ENCODE results near the gene FGF1. TPM values are rescaled to one million over a fixed set of nuclear protein-coding genes. Genes with fewer than 3 reads are reported as not detected.

The FGF1 gene
- total and polyA plus RNA-seq, 5 donors, result 23.1 to 39.2 (median 28.7) TPM

GRCh38 chr5:142669477-142669876, 16.4 kb downstream of the FGF1 start:
- peaks cover 8% of the 10 kb centered on the region for H3K4me1 ChIP-seq (ENCODE audit: control insufficient read depth, insufficient read depth, low read length)
- H3K4me3 ChIP-seq (ENCODE audit: low read length), result no peak overlapping the region
- ATAC-seq (no peak), DNase-seq (no peak)
- H3K27me3 ChIP-seq (ENCODE audit: control insufficient read depth, insufficient read depth), result no peaks in the 10 kb centered on the region
- no peak overlapping the region for H3K27ac ChIP-seq (ENCODE audit: low read length)
- WGBS, result 79% methylated on average over 12 of the region's 12 CpGs
- intact Hi-C loops (cut with DNase I), result no loop called here
- H3K9me3 ChIP-seq (ENCODE audit: control insufficient read depth, low read length), result no peaks in the 10 kb centered on the region

- DNase-seq, result no peak
- Histone ChIP-seq H3K4me3 (ENCODE audit: low read length) (no peak overlapping the region), H3K4me1 (ENCODE audit: control insufficient read depth, insufficient read depth, low read length) (no peaks in the 10 kb centered on the region), H3K27me3 (ENCODE audit: control insufficient read depth, insufficient read depth) (no peaks in the 10 kb centered on the region), H3K27ac (ENCODE audit: low read length) (no peak overlapping the region), H3K9me3 (ENCODE audit: control insufficient read depth, low read length) (no peaks in the 10 kb centered on the region)
- no peak for ATAC-seq
- 88% methylated on average over 6 of the region's 6 CpGs for WGBS
- intact Hi-C loops (cut with DNase I), result no loop called here
Measured at GRCh38 chr5:142668336-142668735, 17.6 kb downstream of the FGF1 start.

GRCh38 chr5:142667831-142668230, 18.1 kb downstream of the FGF1 start:
- Histone ChIP-seq H3K27me3 (ENCODE audit: control insufficient read depth, insufficient read depth) (no peaks in the 10 kb centered on the region), H3K9me3 (ENCODE audit: control insufficient read depth, low read length) (no peaks in the 10 kb centered on the region), H3K4me3 (ENCODE audit: low read length) (no peak overlapping the region), H3K4me1 (ENCODE audit: control insufficient read depth, insufficient read depth, low read length) (no peaks in the 10 kb centered on the region), H3K27ac (ENCODE audit: low read length) (no peak overlapping the region)
- intact Hi-C loops (cut with DNase I), result no loop called here
- DNase-seq, result no peak
- ATAC-seq, result no peak
- WGBS, result 93% methylated on average over 6 of the region's 6 CpGs

- intact Hi-C loops (cut with DNase I), result no loop called here
- 89% methylated on average over 6 of the region's 6 CpGs for WGBS
- H3K27me3 ChIP-seq (ENCODE audit: control insufficient read depth, insufficient read depth), result no peaks in the 10 kb centered on the region
- ATAC-seq (no peak), DNase-seq (no peak)
- H3K9me3 ChIP-seq (ENCODE audit: control insufficient read depth, low read length), result no peaks in the 10 kb centered on the region
- H3K27ac ChIP-seq (ENCODE audit: low read length), result no peak overlapping the region
- no peak overlapping the region for H3K4me3 ChIP-seq (ENCODE audit: low read length)
- H3K4me1 ChIP-seq (ENCODE audit: control insufficient read depth, insufficient read depth, low read length), result peaks cover 4% of the 10 kb centered on the region
Measured at GRCh38 chr5:142664636-142665035, 21.3 kb downstream of the FGF1 start.

- intact Hi-C loops (cut with DNase I), result no loop called here
- peaks cover 4% of the 10 kb centered on the region for H3K4me1 ChIP-seq (ENCODE audit: control insufficient read depth, insufficient read depth, low read length)
- ATAC-seq (no peak), DNase-seq (no peak)
- no peaks in the 10 kb centered on the region for H3K9me3 ChIP-seq (ENCODE audit: control insufficient read depth, low read length)
- no peaks in the 10 kb centered on the region for H3K27me3 ChIP-seq (ENCODE audit: control insufficient read depth, insufficient read depth)
- H3K4me3 ChIP-seq (ENCODE audit: low read length), result no peak overlapping the region
- no peak overlapping the region for H3K27ac ChIP-seq (ENCODE audit: low read length)
- WGBS, result 94% methylated on average over 9 of the region's 9 CpGs
Measured at GRCh38 chr5:142664067-142664466, 21.8 kb downstream of the FGF1 start.

GRCh38 chr5:142663246-142663645, 22.6 kb downstream of the FGF1 start:
- Histone ChIP-seq H3K27ac (ENCODE audit: low read length) (no peak overlapping the region), H3K4me3 (ENCODE audit: low read length) (no peak overlapping the region), H3K9me3 (ENCODE audit: control insufficient read depth, low read length) (no peaks in the 10 kb centered on the region), H3K27me3 (ENCODE audit: control insufficient read depth, insufficient read depth) (no peaks in the 10 kb centered on the region), H3K4me1 (ENCODE audit: control insufficient read depth, insufficient read depth, low read length) (peaks cover 4% of the 10 kb centered on the region)
- intact Hi-C loops (cut with DNase I), result no loop called here
- DNase-seq, result no peak
- WGBS, result 82% methylated on average over 6 of the region's 6 CpGs
- no peak for ATAC-seq

GRCh38 chr5:142661957-142662356, 23.9 kb downstream of the FGF1 start:
- WGBS, result 74% methylated on average over 11 of the region's 11 CpGs
- peaks cover 4% of the 10 kb centered on the region for H3K4me1 ChIP-seq (ENCODE audit: control insufficient read depth, insufficient read depth, low read length)
- DNase-seq, result no peak
- intact Hi-C loops (cut with DNase I), result no loop called here
- no peak for ATAC-seq
- H3K4me3 ChIP-seq (ENCODE audit: low read length), result no peak overlapping the region
- no peaks in the 10 kb centered on the region for H3K27me3 ChIP-seq (ENCODE audit: control insufficient read depth, insufficient read depth)
- no peaks in the 10 kb centered on the region for H3K9me3 ChIP-seq (ENCODE audit: control insufficient read depth, low read length)
- no peak overlapping the region for H3K27ac ChIP-seq (ENCODE audit: low read length)

GRCh38 chr5:142661143-142661542, 24.7 kb downstream of the FGF1 start:
- 98% methylated on average over 2 of the region's 2 CpGs for WGBS

GRCh38 chr5:142660731-142661130, 25.2 kb downstream of the FGF1 start:
- ATAC-seq (no peak), DNase-seq (no peak)
- Histone ChIP-seq H3K4me3 (ENCODE audit: low read length) (no peak overlapping the region), H3K27ac (ENCODE audit: low read length) (no peak overlapping the region), H3K27me3 (ENCODE audit: control insufficient read depth, insufficient read depth) (no peaks in the 10 kb centered on the region), H3K4me1 (ENCODE audit: control insufficient read depth, insufficient read depth, low read length) (peaks cover 4% of the 10 kb centered on the region), H3K9me3 (ENCODE audit: control insufficient read depth, low read length) (no peaks in the 10 kb centered on the region)
- intact Hi-C loops (cut with DNase I), result no loop called here

More at GRCh38 chr5:142661143-142661542, 24.7 kb downstream of the FGF1 start:
- DNase-seq (no peak), ATAC-seq (no peak)
- Histone ChIP-seq H3K27me3 (ENCODE audit: control insufficient read depth, insufficient read depth) (no peaks in the 10 kb centered on the region), H3K4me3 (ENCODE audit: low read length) (no peak overlapping the region), H3K9me3 (ENCODE audit: control insufficient read depth, low read length) (no peaks in the 10 kb centered on the region), H3K4me1 (ENCODE audit: control insufficient read depth, insufficient read depth, low read length) (peaks cover 4% of the 10 kb centered on the region), H3K27ac (ENCODE audit: low read length) (no peak overlapping the region)
- intact Hi-C loops (cut with DNase I), result no loop called here

- 89% methylated on average over 10 of the region's 10 CpGs for WGBS
- H3K27me3 ChIP-seq (ENCODE audit: control insufficient read depth, insufficient read depth), result no peaks in the 10 kb centered on the region
- no peak overlapping the region for H3K27ac ChIP-seq (ENCODE audit: low read length)
- H3K9me3 ChIP-seq (ENCODE audit: control insufficient read depth, low read length), result no peaks in the 10 kb centered on the region
- H3K4me1 ChIP-seq (ENCODE audit: control insufficient read depth, insufficient read depth, low read length), result peaks cover 5% of the 10 kb centered on the region
- ATAC-seq (no peak), DNase-seq (no peak)
- intact Hi-C loops (cut with DNase I), result no loop called here
- H3K4me3 ChIP-seq (ENCODE audit: low read length), result no peak overlapping the region
Measured at GRCh38 chr5:142660196-142660595, 25.7 kb downstream of the FGF1 start.

- intact Hi-C loops (cut with DNase I), result loop anchor here in 1 of 4 donors (5.0 kb wide), 1 partner anchor 38 kb away; no protein-coding TSS in a partner anchor
- ATAC-seq, result no peak
Measured at GRCh38 chr5:142659405-142659804, 26.5 kb downstream of the FGF1 start.

GRCh38 chr5:142658278-142658677, 27.6 kb downstream of the FGF1 start:
- DNase-seq, result no peak
- Histone ChIP-seq H3K27ac (ENCODE audit: low read length) (no peak overlapping the region), H3K27me3 (ENCODE audit: control insufficient read depth, insufficient read depth) (no peaks in the 10 kb centered on the region), H3K4me3 (ENCODE audit: low read length) (no peak overlapping the region), H3K9me3 (ENCODE audit: control insufficient read depth, low read length) (no peaks in the 10 kb centered on the region), H3K4me1 (ENCODE audit: control insufficient read depth, insufficient read depth, low read length) (peaks cover 8% of the 10 kb centered on the region)
- WGBS, result 97% methylated on average over 2 of the region's 2 CpGs
- ATAC-seq, result no peak
- intact Hi-C loops (cut with DNase I), result loop anchor here in 1 of 4 donors (5.0 kb wide), 1 partner anchor 39 kb away; no protein-coding TSS in a partner anchor

More at GRCh38 chr5:142659405-142659804, 26.5 kb downstream of the FGF1 start:
- DNase-seq, result no peak
- Histone ChIP-seq H3K4me1 (ENCODE audit: control insufficient read depth, insufficient read depth, low read length) (peaks cover 8% of the 10 kb centered on the region), H3K27ac (ENCODE audit: low read length) (no peak overlapping the region), H3K4me3 (ENCODE audit: low read length) (no peak overlapping the region), H3K9me3 (ENCODE audit: control insufficient read depth, low read length) (no peaks in the 10 kb centered on the region), H3K27me3 (ENCODE audit: control insufficient read depth, insufficient read depth) (no peaks in the 10 kb centered on the region)
- 66% methylated on average over 4 of the region's 4 CpGs for WGBS

Measured in right cardiac atrium (tissue), 5 donors.